Measurements from ENCODE around the gene CTXN1.

CTXN1 gene

GRCh38 chr19:7920519-7921301 lies 5.2 kb downstream of the CTXN1 start (continued):
- TF ChIP-seq GLI4 (tag by site-specific recombination; IDR thresholded peaks at IDR 0.05) (no peak), KLF16 (tag by site-specific recombination; IDR thresholded peaks at IDR 0.05) (peak; percentile 53; the same call in 1 of the 2 replicates), PRDM1 (tag by site-specific recombination; IDR thresholded peaks at IDR 0.05) (peak; percentile 39; the same call in 1 of the 2 replicates), KLF1 (tag by site-specific recombination; IDR thresholded peaks at IDR 0.05) (peak; percentile 97), ZNF600 (tag by site-specific recombination; IDR thresholded peaks at IDR 0.05) (peak; percentile 99), ZNF843 (tag by site-specific recombination; IDR thresholded peaks at IDR 0.05) (peak; percentile 67), ZNF398 (tag by site-specific recombination; IDR thresholded peaks at IDR 0.05) (no peak), ZNF341 (tag by site-specific recombination; IDR thresholded peaks at IDR 0.05; ENCODE audit: low read depth) (no peak), ZNF623 (tag by site-specific recombination; IDR thresholded peaks at IDR 0.05) (no peak), KLF9 (tag by site-specific recombination; IDR thresholded peaks at IDR 0.05; ENCODE audit: low read depth) (peak; percentile 92), ZNF558 (tag by site-specific recombination; IDR thresholded peaks at IDR 0.05) (no peak), ZFHX2 (tag by site-specific recombination; conservative IDR thresholded peaks at IDR 0.05) (peak; percentile 100), ZNF2 (tag by site-specific recombination; IDR thresholded peaks at IDR 0.05) (no peak), HOXC10 (CRISPR knock-in tag; IDR thresholded peaks at IDR 0.05) (no peak), MYNN (tag by site-specific recombination; IDR thresholded peaks at IDR 0.05; ENCODE audit: borderline replicate concordance) (no peak), ZNF311 (tag by site-specific recombination; IDR thresholded peaks at IDR 0.05; ENCODE audit: borderline replicate concordance) (no peak), ZNF513 (tag by site-specific recombination; IDR thresholded peaks at IDR 0.05) (no peak), ZBTB17 (tag by site-specific recombination; IDR thresholded peaks at IDR 0.05) (peak; percentile 78), ZXDB (tag by site-specific recombination; IDR thresholded peaks at IDR 0.05) (peak; percentile 43; the same call in 1 of the 2 replicates), ZNF449 (tag by site-specific recombination; IDR thresholded peaks at IDR 0.05) (no peak), ZNF830 (tag by site-specific recombination; IDR thresholded peaks at IDR 0.05; ENCODE audit: low read depth) (no peak), ZFP69B (tag by site-specific recombination; IDR thresholded peaks at IDR 0.05) (peak; percentile 73), ZNF24 (tag by site-specific recombination; IDR thresholded peaks at IDR 0.05) (0 out of 2 replicates have a peak, but pooled peaks have one; percentile 30), PRDM10 (tag by site-specific recombination; IDR thresholded peaks at IDR 0.05) (no peak)
